Caco-2 (cell line): Measurements from ENCODE around the gene NDUFA8. TPM values are rescaled to one million over a fixed set of nuclear protein-coding genes. Genes with fewer than 3 reads are reported as not detected.

Experiments
- BruUV-seq: library from RNA; stranded (reverse); fragments of 400-500 nt; replicated peaks from 2 replicates; lab custom pipeline; 2021; lab: Mats Ljungman, UMichigan
- CTCF ChIA-PET: fragments of 300-600 bp; sonication (Branson Sonifier 250); formaldehyde crosslinking; loops from one replicate; lab custom pipeline; 2022; ENCODE audit warnings: antibody characterized with exemption; lab: Charles Lee
- POLR2A ChIA-PET: fragments of 300-600 bp; sonication (Branson Sonifier 250); formaldehyde crosslinking; loops from one replicate; lab custom pipeline; 2022; ENCODE audit warnings: antibody characterized with exemption; lab: Charles Lee
- DNase-seq, 2 experiments: peaks; one replicate each; pipeline versions ENCODE4 v3.0.0 to v3.0.0-alpha.2; 2020 to 2022
- H3K27me3 ChIP-seq: replicated peaks from 2 replicates; pipeline ENCODE4 v1.6.0; 2011; ENCODE audit warnings: low read length; ENCODE audit not compliant: control insufficient read depth, insufficient read depth
- H3K36me3 ChIP-seq: 2 replicates; pipeline ENCODE4 v1.5.1; 2011; ENCODE audit warnings: low read length; ENCODE audit not compliant: control insufficient read depth, insufficient read depth
- H3K4me1 ChIP-seq: fragments of 250-450 bp; sonication (Bioruptor Pico); 2 replicates; pipeline ENCODE4 v1.5.1; 2020; ENCODE audit warnings: mild to moderate bottlenecking
- H3K4me3 ChIP-seq: 2 replicates; pipeline ENCODE4 v1.5.1; 2011; ENCODE audit warnings: low read depth, mild to moderate bottlenecking, control low read depth, low read length
- H3K9me3 ChIP-seq: fragments of 250-450 bp; sonication (Bioruptor Pico); 2 replicates; pipeline ENCODE4 v1.5.1; 2020; ENCODE audit warnings: mild to moderate bottlenecking, moderate library complexity
- H3K27ac Mint-ChIP-seq: one replicate; pipeline ENCODE4 v1.8.0; 2022; ENCODE audit warnings: mixed read lengths; ENCODE audit not compliant: unreplicated experiment
- H3K27me3 Mint-ChIP-seq: one replicate; pipeline ENCODE4 v1.8.0; 2022; ENCODE audit warnings: mixed read lengths; ENCODE audit not compliant: insufficient read depth, unreplicated experiment
- H3K36me3 Mint-ChIP-seq: one replicate; pipeline ENCODE4 v1.8.0; 2022; ENCODE audit warnings: mild to moderate bottlenecking, mixed read lengths; ENCODE audit not compliant: insufficient read depth, unreplicated experiment
- H3K4me1 Mint-ChIP-seq: one replicate; pipeline ENCODE4 v1.8.0; 2022; ENCODE audit warnings: low read depth, mixed read lengths; ENCODE audit not compliant: unreplicated experiment
- H3K4me3 Mint-ChIP-seq: one replicate; pipeline ENCODE4 v1.8.0; 2022; ENCODE audit warnings: mild to moderate bottlenecking, moderate library complexity, mixed read lengths; ENCODE audit not compliant: unreplicated experiment
- H3K9me3 Mint-ChIP-seq: one replicate; pipeline ENCODE4 v1.8.0; 2022; ENCODE audit warnings: mixed read lengths; ENCODE audit not compliant: unreplicated experiment
- CTCF ChIP-seq, 2 experiments: fragments of 200-600 bp in 1 of 2; IDR thresholded peaks; 1 replicate in 1 of 2; 2 replicates in 1 of 2; pipeline versions ENCODE4 v1.5.1 to v1.8.0; 2011 to 2022; ENCODE audit warnings: antibody characterized with exemption in 1 of 2, control low read depth in 1 of 2, inconsistent platforms in 1 of 2, low read depth in 1 of 2, low read length in 1 of 2, mild to moderate bottlenecking in 1 of 2, moderate library complexity in 1 of 2; ENCODE audit not compliant: insufficient read depth in 1 of 2, severe bottlenecking in 1 of 2, unreplicated experiment in 1 of 2
- intact Hi-C: fragments of 100-400 bp; cut with micrococcal nuclease; formaldehyde crosslinking; loops from one replicate; pipeline ENCODE4 v1.10.0; 2022; ENCODE audit not compliant: unreplicated experiment
- total RNA-seq: library from RNA; stranded (reverse); gene quantifications from 2 replicates; pipeline ENCODE4 v1.2.3, GENCODE V29; 2022

Gene NDUFA8
- total RNA-seq, 1 experiment from 2014 or later: 58.0 TPM

- H3K4me3 ChIP-seq: no peak overlapping the region
- peaks cover 9% of the 10 kb centered on the region; the same call in 1 of the 2 replicates for H3K4me1 ChIP-seq
- BruUV-seq: no TSS peak
- no peaks in the 10 kb centered on the region for H3K27me3 ChIP-seq
- POLR2A ChIA-PET: no interaction called here
- CTCF ChIA-PET: interaction anchor here (0.6 to 8.4 kb wide), 14 partner anchors 20 to 432 kb away, joined by 3 to 175 read pairs (median 7); partner anchors contain the start of genes MRRF and RBM18
- no peaks in the 10 kb centered on the region for H3K9me3 ChIP-seq
- H3K27ac Mint-ChIP-seq: no peak overlapping the region
- H3K9me3 Mint-ChIP-seq: no peaks in the 10 kb centered on the region
- no peak for DNase-seq
- H3K4me3 Mint-ChIP-seq: no peak overlapping the region
- TF ChIP-seq CTCF (IDR thresholded peaks at IDR 0.05; ENCODE audit: insufficient read depth in 1 of 2, low read depth in 1 of 2, low read length in 1 of 2, severe bottlenecking in 1 of 2, unreplicated experiment in 1 of 2): no peak
- no peaks in the 10 kb centered on the region for H3K36me3 Mint-ChIP-seq
- peaks cover 3% of the 10 kb centered on the region for H3K27me3 Mint-ChIP-seq
- H3K4me1 Mint-ChIP-seq: no peaks in the 10 kb centered on the region
- intact Hi-C loops: loop anchor here (2.0 kb wide), 1 partner anchor 686 kb away; no protein-coding TSS in a partner anchor
- H3K36me3 ChIP-seq: no peaks in the 10 kb centered on the region
Measured at GRCh38 chr9:122124528-122124927, 35.1 kb downstream of the NDUFA8 start.

- H3K4me1 Mint-ChIP-seq: no peaks in the 10 kb centered on the region
- no peak overlapping the region for H3K4me3 ChIP-seq
- H3K9me3 ChIP-seq: no peaks in the 10 kb centered on the region
- H3K27ac Mint-ChIP-seq: no peak overlapping the region
- no peaks in the 10 kb centered on the region for H3K27me3 ChIP-seq
- BruUV-seq: no TSS peak
- no peaks in the 10 kb centered on the region for H3K9me3 Mint-ChIP-seq
- ChIA-PET POLR2A (no interaction called here), CTCF (interaction anchor here (1.3 to 8.4 kb wide), 6 partner anchors 21 to 226 kb away, joined by 7 to 175 read pairs (median 14); partner anchors contain the start of genes MRRF and RBM18)
- no peak for DNase-seq
- H3K4me3 Mint-ChIP-seq: no peak overlapping the region
- no peak for TF ChIP-seq CTCF (IDR thresholded peaks at IDR 0.05; ENCODE audit: insufficient read depth in 1 of 2, low read depth in 1 of 2, low read length in 1 of 2, severe bottlenecking in 1 of 2, unreplicated experiment in 1 of 2)
- intact Hi-C loops: loop anchor here (2.0 kb wide), 1 partner anchor 687 kb away; no protein-coding TSS in a partner anchor
- peaks cover 9% of the 10 kb centered on the region; the same call in 1 of the 2 replicates for H3K4me1 ChIP-seq
- no peaks in the 10 kb centered on the region for H3K36me3 ChIP-seq
- H3K27me3 Mint-ChIP-seq: peaks cover 3% of the 10 kb centered on the region
- H3K36me3 Mint-ChIP-seq: no peaks in the 10 kb centered on the region
Measured at GRCh38 chr9:122124048-122124447, 35.5 kb downstream of the NDUFA8 start.

GRCh38 chr9:122122903-122123632, 36.5 kb downstream of the NDUFA8 start:
- Histone ChIP-seq H3K9me3 (no peaks in the 10 kb centered on the region), H3K4me3 (no peak overlapping the region), H3K36me3 (no peaks in the 10 kb centered on the region), H3K27me3 (no peaks in the 10 kb centered on the region), H3K4me1 (peaks cover 9% of the 10 kb centered on the region; the same call in 1 of the 2 replicates)
- no peaks in the 10 kb centered on the region for H3K9me3 Mint-ChIP-seq
- CTCF ChIA-PET: interaction anchor here (0.6 to 8.4 kb wide), 10 partner anchors 15 to 1678 kb away, joined by 3 to 175 read pairs (median 3); no protein-coding TSS in a partner anchor
- H3K27me3 Mint-ChIP-seq: peaks cover 3% of the 10 kb centered on the region
- H3K4me1 Mint-ChIP-seq: no peaks in the 10 kb centered on the region
- POLR2A ChIA-PET: no interaction called here
- no peaks in the 10 kb centered on the region for H3K36me3 Mint-ChIP-seq
- H3K27ac Mint-ChIP-seq: no peak overlapping the region
- no peak overlapping the region for H3K4me3 Mint-ChIP-seq
- DNase-seq: peak; percentile 70 to 81
- no TSS peak for BruUV-seq
- intact Hi-C loops: loop anchor here (1.0 kb wide), 2 partner anchors 24 to 577 kb away; no protein-coding TSS in a partner anchor
- TF ChIP-seq CTCF (IDR thresholded peaks at IDR 0.05; ENCODE audit: insufficient read depth in 1 of 2, low read depth in 1 of 2, low read length in 1 of 2, severe bottlenecking in 1 of 2, unreplicated experiment in 1 of 2): peak; percentile 97 to 100
